Psoas muscle (tissue), 8 donors: ENCODE results near the gene MS4A2. TPM values are rescaled to one million over a fixed set of nuclear protein-coding genes. Genes with fewer than 3 reads are reported as not detected.
"Not testable (repeated sequence)": the region's sequence is repeated elsewhere in the genome, so short reads cannot be mapped to it uniquely, and the experiment has no call there.

Experiments used
- ATAC-seq, 4 donors: fragments of 200-7000 bp; cut with Tn5 transposase; one replicate each; pipeline ENCODE4 v1.9.1; 2020; ENCODE audit warnings: moderate library complexity in 3 of 4, mild to moderate bottlenecking in 2 of 4
- DNase-seq, 2 donors: peaks; one replicate each; pipeline ENCODE4 v3.0.0-alpha.2; 2020
- H3K27ac ChIP-seq: fragments of 200-600 bp; one replicate; pipeline ENCODE4 v1.8.0; 2022
- H3K27me3 ChIP-seq, 3 donors: fragments of 200-600 bp in 1 of 3; one replicate each; pipeline versions ENCODE4 v1.6.1 to v1.8.0; 2013 to 2022; ENCODE audit warnings: low read length in 2 of 3, mild to moderate bottlenecking in 2 of 3, moderate library complexity in 1 of 3; ENCODE audit not compliant: insufficient read depth in 3 of 3
- H3K36me3 ChIP-seq, 2 donors: fragments of 200-600 bp in 1 of 2; one replicate each; pipeline versions ENCODE4 v1.6.1 to v1.8.0; 2013 to 2022; ENCODE audit warnings: low read depth in 1 of 2, mild to moderate bottlenecking in 1 of 2, moderate library complexity in 1 of 2; ENCODE audit not compliant: insufficient read depth in 1 of 2
- H3K4me1 ChIP-seq: fragments of 200-600 bp; one replicate; pipeline ENCODE4 v1.8.0; 2022
- H3K4me3 ChIP-seq: fragments of 200-600 bp; one replicate; pipeline ENCODE4 v1.8.0; 2022; ENCODE audit warnings: mild to moderate bottlenecking
- H3K9me3 ChIP-seq: fragments of 200-600 bp; one replicate; pipeline ENCODE4 v1.8.0; 2022
- CTCF ChIP-seq: fragments of 200-600 bp; IDR thresholded peaks from one replicate; pipeline ENCODE4 v1.8.0; 2022; ENCODE audit warnings: antibody characterized with exemption
- WGBS, 3 donors: extraction: QIAGEN DNeasy Blood & Tissue Kit; methylation state at CpG; one replicate each; pipeline versions ENCODE4 v1.1.6 to v1.1.7; 2013; 5-methylcytosine and 5-hydroxymethylcytosine counted together
- intact Hi-C, 2 donors: fragments of 100-400 bp; cut with DNase I; formaldehyde crosslinking; loops; one replicate each; pipeline versions ENCODE4 v1.11.0 to v1.14.2; 2022
- polyA plus RNA-seq, 3 donors: library from polyadenylated mRNA; stranded (reverse); fragments of 200-250 nt; gene quantifications; one replicate each; pipeline ENCODE4 v1.2.3, GENCODE V29; 2013
- total RNA-seq, 4 donors: library from RNA; stranded (reverse); fragmentation: NEBNext Ultra II Directional in 2 of 4; extraction: Animal tissue kit (Norgen Biotek cat#: 25700) in 2 of 4; gene quantifications; one replicate each; pipeline versions ENCODE4 v1.2.1 to v1.2.4, GENCODE V29; 2021 to 2023
- donor health status: healthy with polysubstance abuse.
- donor health status: DM: no; HTN: no; CAD: no; lungs with moderate emphysema.
- donor health status: Bipolar disorder and iron deficiency.
- donor health status: healthy.
- donor health status: DM: yes; HTN: yes; CAD: no.
- donor health status: DM: no; HTN: no; CAD: no.
- donor health status: DM: no; HTN: no; CAD: no.
- donor health status: DM: yes; HTN: yes; CAD: no.

Gene MS4A2
- total and polyA plus RNA-seq, 7 donors, result 0.01 to 0.55 (median 0.19) TPM; not detected in 1

- ATAC-seq, result no peak
- Histone ChIP-seq H3K27ac (no peak overlapping the region), H3K27me3 (no peaks in the 10 kb centered on the region), H3K4me1 (no peaks in the 10 kb centered on the region), H3K4me3 (no peak overlapping the region), H3K36me3 (no peaks in the 10 kb centered on the region), H3K9me3 (no peaks in the 10 kb centered on the region)
- WGBS, 3 donors, result 79 to 82% (median 81%) methylated on average over 2 of the region's 2 CpGs
- no peak for TF ChIP-seq CTCF
- no peak for DNase-seq
- intact Hi-C loops, result no loop called here
Observed at GRCh38 chr11:60128376-60128775, 39.9 kb downstream of the MS4A2 start.

GRCh38 chr11:60128866-60129265 lies 40.4 kb downstream of the MS4A2 start:
- H3K9me3 ChIP-seq, DNase-seq, intact Hi-C loops, H3K27me3 ChIP-seq, ATAC-seq, H3K36me3 ChIP-seq, H3K4me3 ChIP-seq, H3K27ac ChIP-seq, H3K4me1 ChIP-seq: not testable (repeated sequence)
- WGBS, 3 donors, result 81 to 83% (median 83%) methylated on average over 4 of the region's 4 CpGs

GRCh38 chr11:60129853-60130252 lies 41.4 kb downstream of the MS4A2 start:
- Histone ChIP-seq H3K9me3 (no peaks in the 10 kb centered on the region), H3K4me3 (no peak overlapping the region), H3K27ac (no peak overlapping the region), H3K27me3 (no peaks in the 10 kb centered on the region), H3K4me1 (no peaks in the 10 kb centered on the region), H3K36me3 (no peaks in the 10 kb centered on the region)
- DNase-seq (no peak), ATAC-seq (no peak)
- TF ChIP-seq CTCF, result no peak
- intact Hi-C loops, result no loop called here
- WGBS, 3 donors, result 66 to 74% (median 67%) methylated on average over 3 of the region's 3 CpGs

GRCh38 chr11:60130496-60130895 lies 42.0 kb downstream of the MS4A2 start:
- intact Hi-C loops, result no loop called here
- Histone ChIP-seq H3K27ac (no peak overlapping the region), H3K9me3 (no peaks in the 10 kb centered on the region), H3K36me3 (no peaks in the 10 kb centered on the region), H3K4me3 (no peak overlapping the region), H3K27me3 (no peaks in the 10 kb centered on the region), H3K4me1 (no peaks in the 10 kb centered on the region)
- ATAC-seq, result no peak
- TF ChIP-seq CTCF, result no peak
- no peak for DNase-seq

- no peaks in the 10 kb centered on the region for H3K27me3 ChIP-seq
- intact Hi-C loops, result no loop called here
- no peak for ATAC-seq
- no peak overlapping the region for H3K4me3 ChIP-seq
- 67 to 72% (median 67%) methylated on average over 3 of the region's 3 CpGs for WGBS, 3 donors
- no peak for TF ChIP-seq CTCF
- no peak for DNase-seq
- H3K27ac ChIP-seq, result no peak overlapping the region
- no peaks in the 10 kb centered on the region for H3K4me1 ChIP-seq
- no peaks in the 10 kb centered on the region for H3K36me3 ChIP-seq
- no peaks in the 10 kb centered on the region for H3K9me3 ChIP-seq
Observed at GRCh38 chr11:60131912-60132311, 43.4 kb downstream of the MS4A2 start.
